Loucy (cell line): ENCODE data around the gene PCLO.
A peak's percentile ranks its signal among the peaks of the same experiment; 100 is the strongest.

Experiments used
- H2AFZ ChIP-seq: fragments of 200-600 bp; sonication (generic); 2 replicates; pipeline ENCODE4 v1.6.0; 2016; ENCODE audit warnings: antibody characterized with exemption, mild to moderate bottlenecking, low read length, moderate library complexity
- H3F3A ChIP-seq: fragments of 200-600 bp; 2 replicates; pipeline ENCODE4 v1.6.0; 2016; ENCODE audit warnings: antibody characterized with exemption, low read depth, mild to moderate bottlenecking
- H3K27me3 ChIP-seq: fragments of 200-600 bp; sonication (generic); 2 replicates; pipeline ENCODE4 v1.6.1; 2014; ENCODE audit warnings: low read length, mild to moderate bottlenecking; ENCODE audit not compliant: insufficient read depth, poor library complexity, severe bottlenecking
- H3K36me3 ChIP-seq: fragments of 200-600 bp; sonication (generic); 2 replicates; pipeline ENCODE4 v1.6.1; 2016; ENCODE audit warnings: low read length; ENCODE audit not compliant: insufficient read depth
- H3K4me1 ChIP-seq: fragments of 200-600 bp; sonication (generic); 2 replicates; pipeline ENCODE4 v1.5.1; 2014; ENCODE audit warnings: low read length, mild to moderate bottlenecking; ENCODE audit not compliant: insufficient read depth, poor library complexity, severe bottlenecking
- H3K4me2 ChIP-seq: fragments of 200-600 bp; sonication (generic); 2 replicates; pipeline ENCODE4 v1.6.0; 2014; ENCODE audit warnings: antibody characterized with exemption, low read length, low read depth, mild to moderate bottlenecking; ENCODE audit not compliant: poor library complexity, severe bottlenecking
- H3K4me3 ChIP-seq: fragments of 200-600 bp; sonication (generic); 2 replicates; pipeline ENCODE4 v1.5.1; 2014; ENCODE audit warnings: low read length, mild to moderate bottlenecking, mixed read lengths; ENCODE audit not compliant: poor library complexity, severe bottlenecking
- H3K79me2 ChIP-seq: fragments of 200-600 bp; sonication (generic); 2 replicates; pipeline ENCODE4 v1.6.1; 2014; ENCODE audit warnings: low read length; ENCODE audit not compliant: insufficient read depth
- H3K9ac ChIP-seq: fragments of 200-600 bp; sonication (generic); 2 replicates; pipeline ENCODE4 v1.6.0; 2014; ENCODE audit warnings: mild to moderate bottlenecking, low read depth, low read length, moderate library complexity; ENCODE audit not compliant: poor library complexity, severe bottlenecking
- H3K9me2 ChIP-seq: fragments of 200-600 bp; sonication (generic); replicated peaks from 2 replicates; pipeline ENCODE4 v1.6.1; 2016; ENCODE audit warnings: low read depth, low read length, mixed read lengths
- H3K9me3 ChIP-seq: fragments of 200-600 bp; sonication (generic); 2 replicates; pipeline ENCODE4 v1.6.1; 2014; ENCODE audit warnings: mild to moderate bottlenecking, antibody characterized with exemption, low read length, low read depth; ENCODE audit not compliant: insufficient read depth
- H4K20me1 ChIP-seq: fragments of 200-600 bp; sonication (generic); 2 replicates; pipeline ENCODE4 v1.6.0; 2014; ENCODE audit warnings: antibody characterized with exemption, low read length, mild to moderate bottlenecking; ENCODE audit not compliant: insufficient read depth, poor library complexity, severe bottlenecking
- EZH2phosphoT487 ChIP-seq: fragments of 200-600 bp; IDR thresholded peaks from 2 replicates; pipeline ENCODE4 v1.6.1; 2018; ENCODE audit warnings: antibody characterized with exemption, mild to moderate bottlenecking, moderate library complexity, borderline replicate concordance
- TF ChIP-seq, protein P1 (sequence below): fragments of 200-600 bp; sonication (generic); conservative IDR thresholded peaks from 2 replicates; pipeline ENCODE4 v1.5.1; 2014; ENCODE audit warnings: mild to moderate bottlenecking, antibody characterized with exemption, low read length

Gene PCLO

GRCh38 chr7:82723411-82723810 is 439.3 kb downstream of the PCLO start:
- no peak overlapping the region for H3K4me2 ChIP-seq
- H3K27me3 ChIP-seq: no peaks in the 10 kb centered on the region
- H3K9me3 ChIP-seq: no peaks in the 10 kb centered on the region
- H3K4me1 ChIP-seq: no peaks in the 10 kb centered on the region
- no peak for TF ChIP-seq EZH2phosphoT487
- H3K9ac ChIP-seq: no peak overlapping the region
- H3F3A ChIP-seq: no peaks in the 10 kb centered on the region
- H3K36me3 ChIP-seq: no peaks in the 10 kb centered on the region
- no peaks in the 10 kb centered on the region for H3K9me2 ChIP-seq
- H3K79me2 ChIP-seq: no peaks in the 10 kb centered on the region
- H4K20me1 ChIP-seq: no peaks in the 10 kb centered on the region
- no peak overlapping the region for H3K4me3 ChIP-seq
- H2AFZ ChIP-seq: peak overlapping the region; percentile 2; the same call in 1 of the 2 replicates

DNA sequence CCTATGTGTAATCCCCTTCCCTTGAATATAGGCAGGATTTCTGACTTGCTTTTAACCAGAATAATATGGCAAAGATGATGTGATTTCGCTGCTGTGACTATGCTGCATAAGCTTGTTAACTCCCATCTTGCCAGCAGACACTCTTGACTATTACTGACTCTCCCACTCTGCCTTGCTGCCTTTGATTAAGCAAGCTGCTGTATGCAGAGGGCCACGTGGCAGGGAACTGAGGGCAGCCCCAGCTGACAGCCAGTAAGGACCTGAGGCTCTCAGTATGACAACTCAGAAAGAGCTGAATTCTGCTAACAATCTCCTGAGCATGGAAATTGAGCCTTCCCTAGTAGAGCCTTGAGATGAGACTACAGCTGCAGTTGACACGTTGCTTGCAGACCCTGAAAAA is 439.7 kb downstream of the PCLO start:
- peak overlapping the region; percentile 2; the same call in 1 of the 2 replicates for H2AFZ ChIP-seq
- no peak overlapping the region for H3K4me3 ChIP-seq
- H3K4me1 ChIP-seq: no peaks in the 10 kb centered on the region

DNA sequence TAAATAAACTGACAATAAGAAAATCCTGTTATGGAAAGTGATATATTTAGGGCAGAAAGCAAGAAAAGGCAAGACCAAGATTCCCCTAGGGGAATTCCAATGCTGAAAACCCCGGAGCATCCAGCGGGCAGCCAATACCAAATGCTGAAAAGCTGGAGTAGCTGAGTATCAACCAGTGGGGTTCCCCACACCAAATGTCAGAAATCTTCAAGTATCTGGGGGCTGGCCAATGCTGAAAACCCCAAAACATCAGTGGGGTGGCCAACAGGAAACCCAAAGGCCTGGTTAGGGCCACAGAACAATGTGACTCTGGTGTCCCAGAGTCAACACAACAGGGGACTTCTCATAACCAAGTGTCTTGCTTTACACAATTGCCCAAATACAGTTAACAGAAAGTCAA is 447.3 kb downstream of the PCLO start:
- no peak for TF ChIP-seq EZH2phosphoT487
- TF ChIP-seq, protein P1, sequence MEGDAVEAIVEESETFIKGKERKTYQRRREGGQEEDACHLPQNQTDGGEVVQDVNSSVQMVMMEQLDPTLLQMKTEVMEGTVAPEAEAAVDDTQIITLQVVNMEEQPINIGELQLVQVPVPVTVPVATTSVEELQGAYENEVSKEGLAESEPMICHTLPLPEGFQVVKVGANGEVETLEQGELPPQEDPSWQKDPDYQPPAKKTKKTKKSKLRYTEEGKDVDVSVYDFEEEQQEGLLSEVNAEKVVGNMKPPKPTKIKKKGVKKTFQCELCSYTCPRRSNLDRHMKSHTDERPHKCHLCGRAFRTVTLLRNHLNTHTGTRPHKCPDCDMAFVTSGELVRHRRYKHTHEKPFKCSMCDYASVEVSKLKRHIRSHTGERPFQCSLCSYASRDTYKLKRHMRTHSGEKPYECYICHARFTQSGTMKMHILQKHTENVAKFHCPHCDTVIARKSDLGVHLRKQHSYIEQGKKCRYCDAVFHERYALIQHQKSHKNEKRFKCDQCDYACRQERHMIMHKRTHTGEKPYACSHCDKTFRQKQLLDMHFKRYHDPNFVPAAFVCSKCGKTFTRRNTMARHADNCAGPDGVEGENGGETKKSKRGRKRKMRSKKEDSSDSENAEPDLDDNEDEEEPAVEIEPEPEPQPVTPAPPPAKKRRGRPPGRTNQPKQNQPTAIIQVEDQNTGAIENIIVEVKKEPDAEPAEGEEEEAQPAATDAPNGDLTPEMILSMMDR: no peak

More for the DNA sequence above, 439.7 kb downstream of the PCLO start:
- Histone ChIP-seq H3K4me2 (no peak overlapping the region), H4K20me1 (no peaks in the 10 kb centered on the region), H3K36me3 (no peaks in the 10 kb centered on the region), H3K9me2 (no peaks in the 10 kb centered on the region), H3K9me3 (no peaks in the 10 kb centered on the region), H3F3A (no peaks in the 10 kb centered on the region), H3K27me3 (no peaks in the 10 kb centered on the region), H3K79me2 (no peaks in the 10 kb centered on the region), H3K9ac (no peak overlapping the region)
- no peak for TF ChIP-seq EZH2phosphoT487
- TF ChIP-seq, protein P1: no peak

DNA sequence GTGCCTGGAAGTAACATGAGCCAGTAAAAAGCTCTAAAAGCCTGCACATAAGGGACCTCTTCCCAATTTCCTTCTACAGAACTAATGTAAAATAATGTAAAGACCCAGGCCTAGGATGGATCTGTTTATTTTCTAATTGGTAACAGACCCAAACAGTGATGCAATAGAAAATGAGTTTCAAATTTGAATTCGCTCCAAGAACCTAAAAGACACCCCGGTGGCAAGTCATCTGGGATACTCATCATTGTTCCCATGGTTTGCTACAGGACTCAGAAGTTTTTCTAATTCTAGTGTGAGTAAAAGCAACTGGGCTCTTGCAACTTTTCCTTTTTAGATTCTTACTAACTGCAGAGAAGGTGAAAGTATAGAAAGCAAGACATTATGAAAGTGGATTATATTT is 447.8 kb downstream of the PCLO start:
- no peak overlapping the region for H3K4me3 ChIP-seq
- H3K27me3 ChIP-seq: no peaks in the 10 kb centered on the region
- no peaks in the 10 kb centered on the region for H3K9me3 ChIP-seq
- H3K4me1 ChIP-seq: no peaks in the 10 kb centered on the region
- no peak overlapping the region for H2AFZ ChIP-seq
- TF ChIP-seq EZH2phosphoT487: no peak
- TF ChIP-seq, protein P1: no peak
- H3K4me2 ChIP-seq: no peak overlapping the region
- no peak overlapping the region for H3K9ac ChIP-seq
- H3F3A ChIP-seq: no peaks in the 10 kb centered on the region
- H3K9me2 ChIP-seq: no peaks in the 10 kb centered on the region
- H3K36me3 ChIP-seq: no peaks in the 10 kb centered on the region
- no peaks in the 10 kb centered on the region for H3K79me2 ChIP-seq
- H4K20me1 ChIP-seq: no peaks in the 10 kb centered on the region

More for the DNA sequence above, 447.3 kb downstream of the PCLO start:
- Histone ChIP-seq H3K4me2 (no peak overlapping the region), H3K79me2 (no peaks in the 10 kb centered on the region), H3K4me3 (no peak overlapping the region), H3K9me2 (no peaks in the 10 kb centered on the region), H2AFZ (no peak overlapping the region), H3K36me3 (no peaks in the 10 kb centered on the region), H3K27me3 (no peaks in the 10 kb centered on the region), H3F3A (no peaks in the 10 kb centered on the region), H3K4me1 (no peaks in the 10 kb centered on the region), H3K9ac (no peak overlapping the region), H4K20me1 (no peaks in the 10 kb centered on the region), H3K9me3 (no peaks in the 10 kb centered on the region)
